Endothelial cell of umbilical vein (primary cell): Measurements from ENCODE around the gene CDH11. TPM values are rescaled to one million over a fixed set of nuclear protein-coding genes. Genes with fewer than 3 reads are reported as not detected.

Experiments
- BruUV-seq: library from RNA; stranded (reverse); fragments of 400-500 nt; replicated peaks from 2 replicates; lab custom pipeline; 2021; lab: Mats Ljungman, UMichigan
- CTCF ChIA-PET: fragments of 300-600, 350-600 bp; sonication (Branson Sonifier 250); formaldehyde crosslinking; loops from one replicate; lab custom pipeline; 2021; ENCODE audit warnings: antibody characterized with exemption, inconsistent platforms; lab: Charles Lee
- POLR2A ChIA-PET: fragments of 300-600, 350-600 bp; sonication (Branson Sonifier 250); formaldehyde crosslinking; loops from one replicate; lab custom pipeline; 2021; ENCODE audit warnings: antibody characterized with exemption, inconsistent platforms; lab: Charles Lee
- DNase-seq: peaks from one replicate; pipeline ENCODE4 v3.0.0-alpha.2; 2011; ENCODE audit warnings: low read depth, low spot score
- FAIRE-seq: peaks from 2 replicates; lab custom pipeline; 2011; peaks lifted over from hg19 to GRCh38; lab: Jason Lieb, UNC
- H2AFZ ChIP-seq: 2 replicates; pipeline ENCODE4 v1.6.0; 2012; ENCODE audit warnings: low read depth, low read length, control low read depth, inconsistent platforms
- H3K27ac ChIP-seq: 2 replicates; pipeline ENCODE4 v1.5.1; 2011; ENCODE audit warnings: low read depth, mild to moderate bottlenecking, control low read depth, low read length, moderate library complexity; ENCODE audit not compliant: insufficient read depth
- H3K27me3 ChIP-seq, 2 experiments: 2 replicates each; pipeline versions ENCODE4 v1.6.0 to v1.6.1; 2011; ENCODE audit warnings: low read length in 2 of 2, mixed read lengths in 1 of 2; ENCODE audit not compliant: control insufficient read depth in 2 of 2, insufficient read depth in 2 of 2
- H3K36me3 ChIP-seq, 2 experiments: 2 replicates in 1 of 2; 3 replicates in 1 of 2; pipeline ENCODE4 v1.5.1; 2011; ENCODE audit warnings: low read length in 2 of 2, mild to moderate bottlenecking in 1 of 2, moderate library complexity in 1 of 2; ENCODE audit not compliant: control insufficient read depth in 2 of 2, insufficient read depth in 2 of 2; ENCODE audit errors: extremely low read depth in 1 of 2
- H3K4me1 ChIP-seq: 3 replicates; pipeline ENCODE4 v1.5.1; 2011; ENCODE audit warnings: mild to moderate bottlenecking, low read length; ENCODE audit not compliant: control insufficient read depth, insufficient read depth; ENCODE audit errors: extremely low read depth
- H3K4me2 ChIP-seq: 2 replicates; pipeline ENCODE4 v1.6.1; 2011; ENCODE audit warnings: low read length, control low read depth, mixed read lengths; ENCODE audit not compliant: insufficient read depth
- H3K4me3 ChIP-seq, 3 experiments: fragments of 200-600 bp in 1 of 3; sonication (generic), shearing (Covaris generic) in 1 of 3; replicated peaks in 1 of 3; 2 replicates each; pipeline ENCODE4 v1.5.1; 2011 to 2016; ENCODE audit warnings: control low read depth in 3 of 3, low read length in 3 of 3, mild to moderate bottlenecking in 2 of 3, inconsistent platforms in 1 of 3, low read depth in 1 of 3, moderate library complexity in 1 of 3; ENCODE audit not compliant: insufficient read depth in 1 of 3
- H3K79me2 ChIP-seq: 2 replicates; pipeline ENCODE4 v1.6.0; 2012; ENCODE audit warnings: low read length, inconsistent platforms; ENCODE audit not compliant: control insufficient read depth, insufficient read depth
- H3K9ac ChIP-seq: replicated peaks from 2 replicates; pipeline ENCODE3; 2011; ENCODE audit warnings: low read length, control low read depth; ENCODE audit not compliant: insufficient read depth; ENCODE audit errors: extremely low read depth
- H3K9me1 ChIP-seq: replicated peaks from 3 replicates; pipeline ENCODE4 v1.6.0; 2011; ENCODE audit warnings: mild to moderate bottlenecking, low read length; ENCODE audit not compliant: control insufficient read depth, insufficient read depth; ENCODE audit errors: extremely low read depth
- H3K9me3 ChIP-seq: replicated peaks from 2 replicates; pipeline ENCODE4 v1.5.1; 2012; ENCODE audit warnings: low read length, inconsistent platforms; ENCODE audit not compliant: control insufficient read depth, insufficient read depth
- H4K20me1 ChIP-seq: replicated peaks from 2 replicates; pipeline ENCODE3; 2011; ENCODE audit warnings: mild to moderate bottlenecking, low read length; ENCODE audit not compliant: control insufficient read depth, insufficient read depth; ENCODE audit errors: extremely low read depth
- EZH2 ChIP-seq: IDR thresholded peaks from 2 replicates; pipeline ENCODE4 v1.6.1; 2012; ENCODE audit warnings: borderline replicate concordance, low read depth, mild to moderate bottlenecking, moderate library complexity, low read length, inconsistent platforms; ENCODE audit not compliant: severe bottlenecking
- FOS ChIP-seq: IDR thresholded peaks from 2 replicates; pipeline ENCODE4 v1.6.1; 2011; ENCODE audit warnings: mild to moderate bottlenecking, low read length, moderate library complexity, borderline replicate concordance; ENCODE audit not compliant: insufficient read depth
- GATA2 ChIP-seq: IDR thresholded peaks from 2 replicates; pipeline ENCODE4 v1.7.0; 2011; ENCODE audit warnings: low read depth, mild to moderate bottlenecking, moderate library complexity, mixed read lengths, low read length; ENCODE audit not compliant: insufficient read length, insufficient read depth
- JUN ChIP-seq: IDR thresholded peaks from 2 replicates; pipeline ENCODE4 v1.6.1; 2011; ENCODE audit warnings: borderline replicate concordance, low read depth; ENCODE audit not compliant: insufficient read length, insufficient read depth
- MAX ChIP-seq: IDR thresholded peaks from 2 replicates; pipeline ENCODE4 v1.6.1; 2011; ENCODE audit not compliant: insufficient read depth, insufficient read length
- MYC ChIP-seq: IDR thresholded peaks from one replicate; pipeline ENCODE4 v1.6.1; 2011; ENCODE audit warnings: mild to moderate bottlenecking, low read depth, low read length
- POLR2A ChIP-seq: IDR thresholded peaks from 2 replicates; pipeline ENCODE4 v1.6.1; 2012; ENCODE audit warnings: low read depth, mild to moderate bottlenecking, control low read depth, low read length
- POLR2AphosphoS5 ChIP-seq: IDR thresholded peaks from 2 replicates; pipeline ENCODE4 v1.6.1; 2012; ENCODE audit warnings: low read depth, mild to moderate bottlenecking, control low read depth, low read length, moderate library complexity; ENCODE audit not compliant: insufficient read depth
- dilution Hi-C: fragments of 300-500 bp; cut with MboI; formaldehyde crosslinking; loops from one replicate; pipeline ENCODE4 v1.15.0; 2019; ENCODE audit warnings: low sequenced_read_pairs; ENCODE audit not compliant: extremely low pct_ligation_motif_present
- intact Hi-C: fragments of 100-400 bp; cut with micrococcal nuclease; formaldehyde crosslinking; loops from one replicate; pipeline ENCODE4 v1.10.0; 2022
- polyA plus RNA-seq, 4 experiments: library from polyadenylated mRNA; depleted of rRNA in 3 of 4; stranded (reverse) in 3 of 4; unstranded in 1 of 4; fragments of >200 nt; gene quantifications; 2 replicates each; pipeline versions ENCODE4 v1.2.1 to v1.2.3, GENCODE V29; 2011 to 2012; ENCODE audit warnings: missing spikeins in 1 of 4
- total RNA-seq: library from RNA; stranded (reverse); gene quantifications from 2 replicates; pipeline ENCODE4 v1.2.3, GENCODE V29; 2021
- TF ChIP-seq, protein P1 (sequence below), 2 donors: IDR thresholded peaks; 1 replicate in 1 of 2; 2 replicates in 1 of 2; pipeline ENCODE4 v1.5.1; 2011; ENCODE audit warnings: low read length in 2 of 2, mild to moderate bottlenecking in 2 of 2, moderate library complexity in 2 of 2, control low read depth in 1 of 2, inconsistent platforms in 1 of 2, low read depth in 1 of 2; ENCODE audit not compliant: insufficient read depth in 1 of 2; ENCODE audit errors: extremely low read depth in 1 of 2

CDH11 gene
- total and polyA plus RNA-seq, 2 donors (not counting 3 experiments of a cell fraction or from before 2014, with no cell fraction given), result 30.4 to 32.7 TPM

- Histone ChIP-seq H3K36me3 (no peaks in the 10 kb centered on the region), H4K20me1 (no peaks in the 10 kb centered on the region), H3K9me1 (no peaks in the 10 kb centered on the region), H3K27ac (no peak overlapping the region), H3K27me3 (no peaks in the 10 kb centered on the region), H3K4me2 (no peak overlapping the region), H3K4me3 (no peak overlapping the region), H3K9ac (no peak overlapping the region), H3K79me2 (no peaks in the 10 kb centered on the region), H3K4me1 (no peaks in the 10 kb centered on the region), H3K9me3 (no peaks in the 10 kb centered on the region), H2AFZ (no peak overlapping the region)
- intact Hi-C loops, result no loop called here
- dilution Hi-C loops, result no loop called here
- DNase-seq (no peak), FAIRE-seq (no peak)
- no peak for TF ChIP-seq MYC
- TF ChIP-seq GATA2, result no peak
- no peak for TF ChIP-seq FOS
- TF ChIP-seq POLR2AphosphoS5, result no peak
- TF ChIP-seq JUN, result no peak
- TF ChIP-seq, protein P1, sequence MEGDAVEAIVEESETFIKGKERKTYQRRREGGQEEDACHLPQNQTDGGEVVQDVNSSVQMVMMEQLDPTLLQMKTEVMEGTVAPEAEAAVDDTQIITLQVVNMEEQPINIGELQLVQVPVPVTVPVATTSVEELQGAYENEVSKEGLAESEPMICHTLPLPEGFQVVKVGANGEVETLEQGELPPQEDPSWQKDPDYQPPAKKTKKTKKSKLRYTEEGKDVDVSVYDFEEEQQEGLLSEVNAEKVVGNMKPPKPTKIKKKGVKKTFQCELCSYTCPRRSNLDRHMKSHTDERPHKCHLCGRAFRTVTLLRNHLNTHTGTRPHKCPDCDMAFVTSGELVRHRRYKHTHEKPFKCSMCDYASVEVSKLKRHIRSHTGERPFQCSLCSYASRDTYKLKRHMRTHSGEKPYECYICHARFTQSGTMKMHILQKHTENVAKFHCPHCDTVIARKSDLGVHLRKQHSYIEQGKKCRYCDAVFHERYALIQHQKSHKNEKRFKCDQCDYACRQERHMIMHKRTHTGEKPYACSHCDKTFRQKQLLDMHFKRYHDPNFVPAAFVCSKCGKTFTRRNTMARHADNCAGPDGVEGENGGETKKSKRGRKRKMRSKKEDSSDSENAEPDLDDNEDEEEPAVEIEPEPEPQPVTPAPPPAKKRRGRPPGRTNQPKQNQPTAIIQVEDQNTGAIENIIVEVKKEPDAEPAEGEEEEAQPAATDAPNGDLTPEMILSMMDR (IDR thresholded peaks at IDR 0.05; ENCODE audit: extremely low read depth in 1 of 2, insufficient read depth in 1 of 2, low read depth in 1 of 2, low read length in 2 of 2), result no peak
- no peak for TF ChIP-seq EZH2
- TF ChIP-seq MAX, result no peak
- TF ChIP-seq POLR2A, result no peak
- BruUV-seq, result no TSS peak
- ChIA-PET POLR2A (no interaction called here), CTCF (no interaction called here)
These were observed 67.4 kb downstream of the CDH11 start for GRCh38 chr16:65054457-65054856.
